Prostate gland (tissue), 2 donors: Measurements from ENCODE around the gene FAM89B. TPM values are rescaled to one million over a fixed set of nuclear protein-coding genes. Genes with fewer than 3 reads are reported as not detected.

Experiments used
- DNase-seq: peaks from one replicate; pipeline ENCODE4 v3.0.0-alpha.2; 2019; ENCODE audit warnings: low spot score
- H3K27ac ChIP-seq, 2 donors: fragments of 200-600 bp; sonication (generic); 2 replicates each; pipeline ENCODE4 v1.5.1; 2017 to 2019
- H3K27me3 ChIP-seq: fragments of 200-600 bp; sonication (generic); replicated peaks from 2 replicates; pipeline ENCODE4 v1.5.1; 2019; ENCODE audit not compliant: insufficient read depth
- H3K36me3 ChIP-seq, 2 donors: fragments of 200-600 bp; sonication (generic); 1 replicate in 1 of 2; 2 replicates in 1 of 2; pipeline versions ENCODE4 v1.5.1 to v1.8.1; 2017 to 2019
- H3K4me1 ChIP-seq: fragments of 200-600 bp; sonication (generic); replicated peaks from 2 replicates; pipeline ENCODE4 v1.5.1; 2019
- H3K4me3 ChIP-seq, 2 donors: fragments of 200-600 bp; sonication (generic); 2 replicates each; pipeline ENCODE4 v1.5.1; 2017 to 2019
- H3K9me3 ChIP-seq: fragments of 200-600 bp; sonication (generic); 2 replicates; pipeline ENCODE4 v1.5.1; 2017
- CTCF ChIP-seq, 4 experiments: fragments of 200-600 bp in 2 of 4; fragments of 450-650 bp in 2 of 4; sonication (generic) in 2 of 4; IDR thresholded peaks; 1 replicate in 3 of 4; 2 replicates in 1 of 4; pipeline ENCODE4 v1.5.1; 2016 to 2019; ENCODE audit warnings: antibody characterized with exemption in 4 of 4, mild to moderate bottlenecking in 2 of 4, moderate library complexity in 2 of 4
- POLR2A ChIP-seq: fragments of 450-650 bp; IDR thresholded peaks from one replicate; pipeline ENCODE4 v1.6.1; 2016; ENCODE audit warnings: antibody characterized with exemption, mild to moderate bottlenecking
- POLR2AphosphoS5 ChIP-seq: sonication (generic); formaldehyde crosslinking; IDR thresholded peaks from one replicate; pipeline ENCODE4 v1.6.1; 2017; ENCODE audit warnings: antibody characterized with exemption
- WGBS: methylation state at CpG from one replicate; pipeline ENCODE4 v1.1.5; 2018; 5-methylcytosine and 5-hydroxymethylcytosine counted together
- intact Hi-C: fragments of 100-400 bp; cut with DNase I; formaldehyde crosslinking; loops from one replicate; pipeline ENCODE4 v1.14.2; 2022
- total RNA-seq, 2 donors: library from RNA; depleted of rRNA; stranded (reverse); fragments of >200 nt; gene quantifications; one replicate each; pipeline ENCODE4 v1.1.0, GENCODE V29; 2016

FAM89B gene
- total RNA-seq, 2 donors from 2014 or later: 68.6 to 92.6 TPM

- no peak overlapping the region for H3K27ac ChIP-seq
Observed at GRCh38 chr11:65609229-65609628, 36.9 kb downstream of the FAM89B start.

DNA sequence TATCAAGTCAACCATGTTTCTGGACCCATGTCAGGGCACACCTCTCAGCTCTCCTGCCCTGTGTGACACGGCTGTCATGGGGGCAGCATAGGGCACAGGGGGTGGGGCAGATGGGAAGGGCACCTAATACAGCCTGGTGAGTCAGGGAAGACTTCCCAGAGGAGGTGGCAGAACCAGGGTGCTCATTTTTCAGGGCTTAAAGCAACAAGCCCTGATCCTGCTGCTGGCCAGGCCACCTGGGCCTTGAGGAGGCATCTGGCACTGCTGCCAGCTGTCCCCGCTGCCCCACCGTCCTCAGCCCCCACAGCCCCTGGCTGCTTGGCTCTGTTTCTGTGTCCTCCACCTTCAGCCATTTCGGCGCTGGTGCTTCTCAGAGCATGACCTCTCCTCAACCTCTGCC is 37.3 kb downstream of the FAM89B start:
- WGBS: 87% methylated on average over 5 of the region's 5 CpGs
- no peak for DNase-seq
- Histone ChIP-seq H3K4me3 (no peak overlapping the region), H3K9me3 (no peaks in the 10 kb centered on the region), H3K27ac (no peak overlapping the region), H3K27me3 (no peaks in the 10 kb centered on the region), H3K4me1 (peaks cover 28% of the 10 kb centered on the region), H3K36me3 (peaks cover 9 to 13% of the 10 kb centered on the region in 2 donors)
- intact Hi-C loops: loop anchor here (2.0 kb wide), 1 partner anchor 33 kb away; the partner anchor contains the start of gene EHBP1L1
- no peak for TF ChIP-seq POLR2A
- TF ChIP-seq CTCF (IDR thresholded peaks at IDR 0.05): no peak
- TF ChIP-seq POLR2AphosphoS5: no peak

More at GRCh38 chr11:65609229-65609628, 36.9 kb downstream of the FAM89B start:
- no peak for DNase-seq
- Histone ChIP-seq H3K4me1 (peaks cover 28% of the 10 kb centered on the region), H3K4me3 (no peak overlapping the region), H3K27me3 (no peaks in the 10 kb centered on the region), H3K9me3 (no peaks in the 10 kb centered on the region), H3K36me3 (peaks cover 10 to 16% of the 10 kb centered on the region in 2 donors)
- intact Hi-C loops: no loop called here
- WGBS: 46% methylated on average over 3 of the region's 3 CpGs
- no peak for TF ChIP-seq CTCF (IDR thresholded peaks at IDR 0.05)

DNA sequence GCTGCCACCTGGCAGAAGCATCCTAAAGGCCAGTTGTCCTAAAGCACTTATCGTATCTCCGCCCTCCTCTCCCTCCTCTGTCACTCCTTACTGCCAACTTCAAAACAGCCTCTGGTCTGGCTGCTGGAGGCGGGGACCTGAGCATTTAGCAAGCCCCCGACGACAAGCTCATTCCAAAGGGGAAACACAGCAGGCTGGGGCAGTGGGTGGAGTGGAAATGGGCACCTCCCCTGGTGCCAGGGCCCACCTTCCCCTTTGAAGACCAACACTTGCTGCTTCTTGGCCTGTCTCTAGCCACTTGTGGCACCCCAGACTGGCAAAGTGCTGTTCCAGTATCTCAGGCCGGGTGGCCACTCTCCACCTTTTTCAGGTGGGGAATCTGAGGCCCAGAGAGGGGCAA is 38.1 kb downstream of the FAM89B start:
- intact Hi-C loops: loop anchor here (2.0 kb wide), 1 partner anchor 34 kb away; the partner anchor contains the start of gene EHBP1L1

DNA sequence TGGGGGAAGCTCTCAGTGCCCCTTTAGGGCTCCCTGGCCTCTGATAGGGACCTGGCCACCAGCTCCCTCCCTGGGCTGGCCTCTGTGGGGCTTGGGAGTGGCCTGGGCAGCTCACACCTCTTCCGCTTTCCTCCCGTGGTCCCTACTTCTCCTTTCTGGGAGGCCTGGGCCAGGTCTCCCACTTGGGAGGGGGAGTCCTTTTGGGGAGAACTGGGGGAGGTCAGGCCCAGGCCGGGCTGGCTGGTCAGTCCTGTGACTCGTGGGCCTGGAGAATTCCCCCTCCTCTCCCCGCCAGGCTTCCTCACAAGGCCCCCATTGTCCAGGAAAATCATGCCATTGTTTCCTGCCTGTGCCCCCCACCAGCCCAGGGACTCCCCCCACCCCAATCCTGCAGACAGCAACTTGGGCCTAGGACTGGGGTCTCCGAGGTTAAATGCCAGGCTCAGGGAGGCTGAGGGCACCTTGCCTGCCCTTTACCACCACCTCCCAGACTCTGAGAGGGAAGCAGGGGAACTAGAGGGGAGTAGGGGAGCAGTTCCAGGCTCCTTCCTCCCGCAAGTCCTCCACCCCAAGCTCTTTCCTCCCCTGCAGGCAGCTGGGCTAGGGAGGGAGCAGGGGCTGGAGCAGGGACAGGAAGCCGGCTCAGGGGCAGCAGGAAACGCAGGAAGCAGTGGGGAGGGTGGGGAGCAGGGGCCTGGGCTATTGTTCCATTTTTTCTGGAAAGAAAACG is 38.9 kb downstream of the FAM89B start:
- H3K9me3 ChIP-seq: no peaks in the 10 kb centered on the region
- 48% methylated on average over 10 of the region's 10 CpGs for WGBS
- peaks cover 28% of the 10 kb centered on the region for H3K4me1 ChIP-seq
- H3K36me3 ChIP-seq: no peaks in the 10 kb centered on the region
- no peak for DNase-seq
- H3K27me3 ChIP-seq: no peaks in the 10 kb centered on the region
- H3K4me3 ChIP-seq: peak overlapping the region in 1 of 2 donors; percentile 70
- no peak for TF ChIP-seq POLR2A
- TF ChIP-seq POLR2AphosphoS5: no peak
- TF ChIP-seq CTCF (IDR thresholded peaks at IDR 0.05): no peak
- intact Hi-C loops: loop anchor here (2.0 kb wide), 1 partner anchor 34 kb away; the partner anchor contains the start of gene EHBP1L1
- H3K27ac ChIP-seq: peak overlapping the region in 1 of 2 donors; percentile 54

More for the DNA sequence above, 38.1 kb downstream of the FAM89B start:
- no peaks in the 10 kb centered on the region for H3K9me3 ChIP-seq
- H3K27me3 ChIP-seq: no peaks in the 10 kb centered on the region
- no peak overlapping the region for H3K4me3 ChIP-seq
- H3K36me3 ChIP-seq: peaks cover 2 to 5% of the 10 kb centered on the region in 2 donors
- H3K27ac ChIP-seq: peak overlapping the region in 1 of 2 donors; percentile 54
- no peak for TF ChIP-seq POLR2A
- TF ChIP-seq CTCF (IDR thresholded peaks at IDR 0.05): no peak
- TF ChIP-seq POLR2AphosphoS5: no peak
- WGBS: 54% methylated on average over 6 of the region's 6 CpGs
- H3K4me1 ChIP-seq: peaks cover 28% of the 10 kb centered on the region
- no peak for DNase-seq
